Amygdala (tissue), 56 donors: ENCODE data around the gene NUDCD3.

Source experiments
- DNase-seq, 56 donors: peaks; one replicate each; lab custom pipeline; 2025; lab: John Stamatoyannopoulos, UW

NUDCD3 gene

GRCh38 chr7:44387389-44387788 lies 103.1 kb downstream of the NUDCD3 start:
- no peak for DNase-seq

- DNase-seq, result peak in 5 of 56 donors; percentile 24 to 48 (median 41)
These were observed 104.1 kb downstream of the NUDCD3 start for GRCh38 chr7:44386139-44386913.

GRCh38 chr7:44385434-44386138 lies 104.9 kb downstream of the NUDCD3 start:
- peak in 7 of 56 donors; percentile 31 to 68 (median 40) for DNase-seq

- DNase-seq, result no peak
These were observed 105.6 kb downstream of the NUDCD3 start for GRCh38 chr7:44384586-44385433.

GRCh38 chr7:44383566-44383965 lies 106.9 kb downstream of the NUDCD3 start:
- DNase-seq, result peak in 7 of 56 donors; percentile 10 to 62 (median 38)

- peak in 35 of 56 donors; percentile 26 to 87 (median 57) for DNase-seq
These were observed 107.8 kb downstream of the NUDCD3 start for GRCh38 chr7:44382459-44383265.

GRCh38 chr7:44381494-44382220 lies 108.8 kb downstream of the NUDCD3 start:
- no peak for DNase-seq

GRCh38 chr7:44380831-44381493 lies 109.5 kb downstream of the NUDCD3 start:
- peak in 2 of 56 donors; percentile 24 to 31 for DNase-seq

- no peak for DNase-seq
These were observed 110.1 kb downstream of the NUDCD3 start for GRCh38 chr7:44380189-44380830.

GRCh38 chr7:44379366-44380188 lies 110.9 kb downstream of the NUDCD3 start:
- no peak for DNase-seq

- DNase-seq, result no peak
These were observed 111.7 kb downstream of the NUDCD3 start for GRCh38 chr7:44378744-44379143.

GRCh38 chr7:44377681-44378421 lies 112.6 kb downstream of the NUDCD3 start:
- no peak for DNase-seq

GRCh38 chr7:44377134-44377463 lies 113.4 kb downstream of the NUDCD3 start:
- DNase-seq, result no peak

GRCh38 chr7:44376429-44377133 lies 113.9 kb downstream of the NUDCD3 start:
- no peak for DNase-seq

- no peak for DNase-seq
These were observed 114.5 kb downstream of the NUDCD3 start for GRCh38 chr7:44375926-44376342.

- no peak for DNase-seq
These were observed 115.2 kb downstream of the NUDCD3 start for GRCh38 chr7:44375236-44375699.
